Measurements from ENCODE around the gene DNM1.
A peak's percentile ranks its signal among the peaks of the same experiment; 100 is the strongest.

The DNM1 gene

GRCh38 chr9:128253140-128253990 is 50.2 kb downstream of the DNM1 start:
- Histone ChIP-seq H3K4me1 (ENCODE audit: insufficient read depth, low read length, severe bottlenecking) (peaks cover 25% of the 10 kb centered on the region), H2AFZ (ENCODE audit: low read length) (no peak overlapping the region), H3K9me2 (ENCODE audit: low read depth, low read length) (no peaks in the 10 kb centered on the region), H3F3A (ENCODE audit: insufficient read depth, low read length) (no peaks in the 10 kb centered on the region), H3K27ac (ENCODE audit: low read depth, low read length, poor library complexity, severe bottlenecking) (no peak overlapping the region), H3K4me3 (ENCODE audit: low read depth, low read length, poor library complexity, severe bottlenecking) (no peak overlapping the region), H3K9ac (ENCODE audit: low read length) (no peak overlapping the region), H3K4me2 (ENCODE audit: low read length) (peak overlapping the region; percentile 24; the same call in 1 of the 2 replicates), H4K20me1 (ENCODE audit: insufficient read depth, low read length) (no peaks in the 10 kb centered on the region), H3K79me2 (ENCODE audit: insufficient read depth, low read length) (no peaks in the 10 kb centered on the region), H3K36me3 (ENCODE audit: insufficient read depth, low read length) (peaks cover 9% of the 10 kb centered on the region; the same call in 1 of the 2 replicates), H3K27me3 (ENCODE audit: insufficient read depth, low read length) (peaks cover 23% of the 10 kb centered on the region), H3K9me3 (ENCODE audit: low read length) (no peaks in the 10 kb centered on the region)
- TF ChIP-seq EZH2 (IDR thresholded peaks at IDR 0.05; ENCODE audit: borderline replicate concordance, low read length): no peak
- TF ChIP-seq CTCF (IDR thresholded peaks at IDR 0.05; ENCODE audit: low read length): no peak

- H3K4me3 ChIP-seq (ENCODE audit: low read depth, low read length, poor library complexity, severe bottlenecking): no peak overlapping the region
- H3K79me2 ChIP-seq (ENCODE audit: insufficient read depth, low read length): no peaks in the 10 kb centered on the region
- H3K9me3 ChIP-seq (ENCODE audit: low read length): no peaks in the 10 kb centered on the region
- no peak overlapping the region for H3K4me2 ChIP-seq (ENCODE audit: low read length)
- peaks cover 19% of the 10 kb centered on the region for H3K27me3 ChIP-seq (ENCODE audit: insufficient read depth, low read length)
- peaks cover 15% of the 10 kb centered on the region; the same call in 1 of the 2 replicates for H3K36me3 ChIP-seq (ENCODE audit: insufficient read depth, low read length)
- H4K20me1 ChIP-seq (ENCODE audit: insufficient read depth, low read length): no peaks in the 10 kb centered on the region
- H3K4me1 ChIP-seq (ENCODE audit: insufficient read depth, low read length, severe bottlenecking): peaks cover 25% of the 10 kb centered on the region
- TF ChIP-seq CTCF (IDR thresholded peaks at IDR 0.05; ENCODE audit: low read length) (no peak), EZH2 (IDR thresholded peaks at IDR 0.05; ENCODE audit: borderline replicate concordance, low read length) (no peak)
- H2AFZ ChIP-seq (ENCODE audit: low read length): no peak overlapping the region
- H3F3A ChIP-seq (ENCODE audit: insufficient read depth, low read length): no peaks in the 10 kb centered on the region
- H3K9ac ChIP-seq (ENCODE audit: low read length): no peak overlapping the region
- no peak overlapping the region for H3K27ac ChIP-seq (ENCODE audit: low read depth, low read length, poor library complexity, severe bottlenecking)
- H3K9me2 ChIP-seq (ENCODE audit: low read depth, low read length): no peaks in the 10 kb centered on the region
These were observed 50.8 kb downstream of the DNM1 start for GRCh38 chr9:128253991-128254346.

- Histone ChIP-seq H3K9me3 (ENCODE audit: low read length) (no peaks in the 10 kb centered on the region), H3K9ac (ENCODE audit: low read length) (no peak overlapping the region), H3K36me3 (ENCODE audit: insufficient read depth, low read length) (peaks cover 17% of the 10 kb centered on the region; the same call in 1 of the 2 replicates), H3K79me2 (ENCODE audit: insufficient read depth, low read length) (no peaks in the 10 kb centered on the region), H3F3A (ENCODE audit: insufficient read depth, low read length) (no peaks in the 10 kb centered on the region), H4K20me1 (ENCODE audit: insufficient read depth, low read length) (no peaks in the 10 kb centered on the region), H3K4me3 (ENCODE audit: low read depth, low read length, poor library complexity, severe bottlenecking) (no peak overlapping the region), H3K27ac (ENCODE audit: low read depth, low read length, poor library complexity, severe bottlenecking) (no peak overlapping the region), H3K27me3 (ENCODE audit: insufficient read depth, low read length) (peaks cover 19% of the 10 kb centered on the region), H2AFZ (ENCODE audit: low read length) (no peak overlapping the region), H3K4me2 (ENCODE audit: low read length) (no peak overlapping the region), H3K4me1 (ENCODE audit: insufficient read depth, low read length, severe bottlenecking) (peaks cover 25% of the 10 kb centered on the region), H3K9me2 (ENCODE audit: low read depth, low read length) (no peaks in the 10 kb centered on the region)
- TF ChIP-seq CTCF (IDR thresholded peaks at IDR 0.05; ENCODE audit: low read length) (no peak), EZH2 (IDR thresholded peaks at IDR 0.05; ENCODE audit: borderline replicate concordance, low read length) (no peak)
These were observed 51.2 kb downstream of the DNM1 start for GRCh38 chr9:128254362-128254761.

Measured in OCI-LY1 (cell line).